Ovary (tissue), 9 donors: ENCODE results near the gene PHF2. TPM values are rescaled to one million over a fixed set of nuclear protein-coding genes. Genes with fewer than 3 reads are reported as not detected.

ENCODE experiments used
- DNase-seq, 5 donors: peaks; one replicate each; pipeline ENCODE4 v3.0.0-alpha.2; 2019 to 2020
- H3K27ac ChIP-seq, 2 donors: fragments of 200-600 bp; one replicate each; pipeline versions ENCODE4 v1.5.1 to v1.8.0; 2019 to 2022
- H3K27me3 ChIP-seq: fragments of 200-600 bp; one replicate; pipeline ENCODE4 v1.8.0; 2022
- H3K36me3 ChIP-seq: fragments of 200-600 bp; sonication (generic); one replicate; pipeline ENCODE4 v1.5.1; 2019
- H3K4me1 ChIP-seq: one replicate; pipeline ENCODE4 v1.8.1; 2013; ENCODE audit warnings: mild to moderate bottlenecking, moderate library complexity; ENCODE audit not compliant: insufficient read depth
- H3K4me3 ChIP-seq: fragments of 200-600 bp; sonication (generic); one replicate; pipeline ENCODE4 v1.5.1; 2017
- H3K9me3 ChIP-seq, 2 donors: fragments of 200-600 bp in 1 of 2; sonication (generic) in 1 of 2; one replicate each; pipeline versions ENCODE4 v1.5.1 to v1.8.1; 2013 to 2019; ENCODE audit warnings: mild to moderate bottlenecking in 1 of 2, moderate library complexity in 1 of 2
- CTCF ChIP-seq, 3 donors: fragments of 450-650 bp in 2 of 3; fragments of 200-600 bp in 1 of 3; IDR thresholded peaks; one replicate each; pipeline versions ENCODE4 v1.5.1 to v1.8.0; 2016 to 2022; ENCODE audit warnings: antibody characterized with exemption in 3 of 3, mild to moderate bottlenecking in 1 of 3
- EP300 ChIP-seq: sonication (generic); formaldehyde crosslinking; IDR thresholded peaks from one replicate; pipeline ENCODE4 v1.6.1; 2017; ENCODE audit warnings: antibody characterized with exemption
- POLR2A ChIP-seq: fragments of 450-650 bp; IDR thresholded peaks from one replicate; pipeline ENCODE4 v1.6.1; 2017; ENCODE audit warnings: antibody characterized with exemption, mild to moderate bottlenecking, moderate library complexity
- WGBS, 3 donors: extraction: QIAGEN DNeasy Blood & Tissue Kit in 1 of 3; methylation state at CpG; one replicate each; pipeline versions ENCODE4 v1.1.5 to v1.1.7; 2013 to 2017; 5-methylcytosine and 5-hydroxymethylcytosine counted together
- intact Hi-C, 4 donors: fragments of 100-400 bp; cut with DNase I; formaldehyde crosslinking; loops; one replicate each; pipeline versions ENCODE4 v1.11.0 to v1.15.1; 2022 to 2023
- polyA plus RNA-seq, 2 donors: library from polyadenylated mRNA; stranded (reverse); fragments of 200-250 nt in 1 of 2; fragments of 350-450 nt in 1 of 2; fragmentation: Illumina TruSeq in 1 of 2; extraction: RNeasy Lipid Tissue Mini Kit (QIAGEN cat#74804) in 1 of 2; gene quantifications; one replicate each; pipeline ENCODE4 v1.2.3, GENCODE V29; 2013 to 2014
- total RNA-seq, 7 donors: library from RNA; depleted of rRNA in 2 of 7; stranded (reverse); fragments of >200 nt in 2 of 7; fragmentation: NEBNext Ultra II Directional in 3 of 7; extraction: Animal tissue kit (Norgen Biotek cat#: 25700) in 3 of 7; gene quantifications; one replicate each; pipeline versions ENCODE4 v1.1.0 to v1.2.4, GENCODE V29; 2016 to 2023
- donor health status: DM: no; HTN: no; CAD: no; lungs with moderate emphysema.
- donor health status: DM: no; HTN: no; CAD: no.
- donor health status: Bipolar disorder and iron deficiency.
- donor health status: DM: yes; HTN: yes; CAD: no.
- donor health status: DM: no; HTN: no; CAD: no.
- donor health status: DM: yes; HTN: yes; CAD: no.

Gene PHF2
- total and polyA plus RNA-seq, 9 donors: 20.3 to 50.1 (median 39.7) TPM

- peaks cover 3% of the 10 kb centered on the region for H3K4me1 ChIP-seq
- peak in 1 of 5 donors; percentile 15 for DNase-seq
- no peak for TF ChIP-seq EP300
- no peak for TF ChIP-seq POLR2A
- no peak for TF ChIP-seq CTCF (IDR thresholded peaks at IDR 0.05)
- intact Hi-C loops: no loop called here
- no peaks in the 10 kb centered on the region for H3K9me3 ChIP-seq
- H3K27me3 ChIP-seq: no peaks in the 10 kb centered on the region
- no peak overlapping the region for H3K27ac ChIP-seq
- H3K4me3 ChIP-seq: no peak overlapping the region
- H3K36me3 ChIP-seq: no peaks in the 10 kb centered on the region
- 66 to 77% (median 71%) methylated on average over 9 of the region's 9 CpGs for WGBS, 3 donors
These were observed 17.8 kb downstream of the PHF2 start for GRCh38 chr9:93594041-93594756.

- Histone ChIP-seq H3K9me3 (no peaks in the 10 kb centered on the region), H3K36me3 (no peaks in the 10 kb centered on the region), H3K4me3 (no peak overlapping the region), H3K4me1 (peaks cover 3% of the 10 kb centered on the region), H3K27me3 (no peaks in the 10 kb centered on the region), H3K27ac (no peak overlapping the region)
- 87 to 95% (median 92%) methylated on average over 5 of the region's 5 CpGs for WGBS, 3 donors
- intact Hi-C loops: no loop called here
- TF ChIP-seq EP300 (no peak), CTCF (IDR thresholded peaks at IDR 0.05) (no peak), POLR2A (no peak)
- no peak for DNase-seq
These were observed 19.1 kb downstream of the PHF2 start for GRCh38 chr9:93595461-93595860.

- H3K36me3 ChIP-seq: no peaks in the 10 kb centered on the region
- peaks cover 3% of the 10 kb centered on the region for H3K4me1 ChIP-seq
- no peak overlapping the region for H3K27ac ChIP-seq
- H3K9me3 ChIP-seq: no peaks in the 10 kb centered on the region
- 63 to 80% (median 73%) methylated on average over 5 of the region's 5 CpGs for WGBS, 3 donors
- H3K4me3 ChIP-seq: no peak overlapping the region
- peak in 1 of 5 donors; percentile 9 for DNase-seq
- intact Hi-C loops: no loop called here
- H3K27me3 ChIP-seq: no peaks in the 10 kb centered on the region
- TF ChIP-seq EP300 (no peak), CTCF (IDR thresholded peaks at IDR 0.05) (no peak), POLR2A (no peak)
These were observed 19.5 kb downstream of the PHF2 start for GRCh38 chr9:93595861-93596365.

- intact Hi-C loops: no loop called here
These were observed 20.0 kb downstream of the PHF2 start for GRCh38 chr9:93596399-93596798.

GRCh38 chr9:93597142-93597706 is 20.8 kb downstream of the PHF2 start:
- no peak overlapping the region for H3K27ac ChIP-seq
- no peaks in the 10 kb centered on the region for H3K9me3 ChIP-seq
- H3K4me3 ChIP-seq: no peak overlapping the region
- 95 to 98% (median 96%) methylated on average over 6 of the region's 6 CpGs for WGBS, 3 donors
- H3K27me3 ChIP-seq: no peaks in the 10 kb centered on the region
- TF ChIP-seq EP300: no peak
- no peak for TF ChIP-seq CTCF (IDR thresholded peaks at IDR 0.05)
- TF ChIP-seq POLR2A: no peak
- intact Hi-C loops: no loop called here
- H3K36me3 ChIP-seq: no peaks in the 10 kb centered on the region
- H3K4me1 ChIP-seq: peaks cover 3% of the 10 kb centered on the region
- no peak for DNase-seq

More at GRCh38 chr9:93596399-93596798, 20.0 kb downstream of the PHF2 start:
- no peaks in the 10 kb centered on the region for H3K27me3 ChIP-seq
- no peak overlapping the region for H3K27ac ChIP-seq
- no peak for DNase-seq
- 65 to 69% (median 66%) methylated on average over 4 of the region's 4 CpGs for WGBS, 3 donors
- H3K4me1 ChIP-seq: peaks cover 3% of the 10 kb centered on the region
- TF ChIP-seq POLR2A: no peak
- no peaks in the 10 kb centered on the region for H3K9me3 ChIP-seq
- no peaks in the 10 kb centered on the region for H3K36me3 ChIP-seq
- no peak overlapping the region for H3K4me3 ChIP-seq
